ENCODE data around the gene SMC5. TPM values are rescaled to one million over a fixed set of nuclear protein-coding genes. Genes with fewer than 3 reads are reported as not detected.

Gene SMC5
- total RNA-seq, 1 experiment from 2014 or later = 27.5 TPM

DNA sequence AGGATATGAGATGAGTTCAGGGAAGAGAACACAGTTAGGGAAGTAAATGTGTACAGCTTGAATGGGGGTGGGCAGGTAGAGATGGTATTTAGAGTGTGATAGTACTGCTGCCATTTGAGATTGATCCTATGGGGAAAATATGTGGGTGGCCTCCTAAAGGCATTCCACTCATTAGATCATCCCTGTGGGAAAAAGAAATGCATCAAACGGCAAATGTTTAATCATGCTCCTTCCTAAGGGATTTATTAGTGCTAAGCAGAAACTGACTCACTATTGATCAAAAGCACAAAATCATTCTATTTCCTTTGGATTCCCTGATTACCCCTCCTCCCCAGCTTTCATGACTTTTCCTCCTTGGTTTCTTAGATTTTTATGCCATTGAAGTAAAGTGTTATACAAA is 36.4 kb upstream of the SMC5 start:
- no peak overlapping the region for H2AFZ ChIP-seq (ENCODE audit: low read depth, low read length, poor library complexity, severe bottlenecking)
- H3K27me3 ChIP-seq (ENCODE audit: insufficient read depth, low read length) = no peaks in the 10 kb centered on the region
- H3K9me3 ChIP-seq (ENCODE audit: control insufficient read depth in 1 of 2, insufficient read depth in 1 of 2, low read depth in 1 of 2, low read length in 2 of 2) = no peaks in the 10 kb centered on the region
- H3K4me3 ChIP-seq (replicated peaks in 1 of 2; ENCODE audit: low read depth in 1 of 2, low read length in 2 of 2) = no peak overlapping the region
- H4K20me1 ChIP-seq (ENCODE audit: insufficient read depth) = no peaks in the 10 kb centered on the region
- ChIA-PET RAD21 (ENCODE audit: low non-redundant PET in 1 of 2, low total read pairs in 2 of 2, uncharacterized antibody in 2 of 2, unreplicated experiment in 2 of 2) (no interaction called here), POLR2A (no interaction called here), CTCF (no interaction called here)
- ATAC-seq (no peak), DNase-seq (ENCODE audit: low read depth, low spot score) (no peak)
- intact Hi-C loops (cut with micrococcal nuclease) = loop anchor here (10.0 kb wide), 1 partner anchor 798 kb away; no protein-coding TSS in a partner anchor
- no TSS peak for BruUV-seq (replicated peaks)
- no peak overlapping the region for H3K9ac ChIP-seq (ENCODE audit: low read length)
- no peaks in the 10 kb centered on the region for H3K4me1 ChIP-seq (ENCODE audit: control insufficient read depth in 1 of 2, insufficient read depth in 2 of 2, low read length in 2 of 2)
- H3K79me2 ChIP-seq (ENCODE audit: insufficient read depth, low read length) = no peaks in the 10 kb centered on the region
- H3K27ac ChIP-seq (ENCODE audit: low read depth, low read length) = no peak overlapping the region
- TF ChIP-seq TCF7L2 (IDR thresholded peaks at IDR 0.05; ENCODE audit: borderline replicate concordance, extremely low read depth, insufficient read depth, insufficient read length) (no peak), MAX (IDR thresholded peaks at IDR 0.05) (no peak), ZFX (IDR thresholded peaks at IDR 0.05) (no peak), SRF (IDR thresholded peaks at IDR 0.05; ENCODE audit: low read depth) (no peak), SP1 (IDR thresholded peaks at IDR 0.05; ENCODE audit: low read depth) (no peak), FOSL1 (IDR thresholded peaks at IDR 0.05; ENCODE audit: low read depth) (no peak), EZH2phosphoT487 (IDR thresholded peaks at IDR 0.05; ENCODE audit: borderline replicate concordance) (no peak), REST (IDR thresholded peaks at IDR 0.05; ENCODE audit: low read depth) (no peak), RAD21 (IDR thresholded peaks at IDR 0.05; ENCODE audit: low read depth) (no peak), CEBPB (IDR thresholded peaks at IDR 0.05; ENCODE audit: low read depth) (no peak)
- H3K9me2 ChIP-seq (ENCODE audit: insufficient read depth) = no peaks in the 10 kb centered on the region
- H3K36me3 ChIP-seq (ENCODE audit: control insufficient read depth in 1 of 2, insufficient read depth in 2 of 2, low read length in 2 of 2) = no peaks in the 10 kb centered on the region
- H3K4me2 ChIP-seq (ENCODE audit: low read length) = no peak overlapping the region
